ENCODE results near the gene MICAL3.

The MICAL3 gene

DNA sequence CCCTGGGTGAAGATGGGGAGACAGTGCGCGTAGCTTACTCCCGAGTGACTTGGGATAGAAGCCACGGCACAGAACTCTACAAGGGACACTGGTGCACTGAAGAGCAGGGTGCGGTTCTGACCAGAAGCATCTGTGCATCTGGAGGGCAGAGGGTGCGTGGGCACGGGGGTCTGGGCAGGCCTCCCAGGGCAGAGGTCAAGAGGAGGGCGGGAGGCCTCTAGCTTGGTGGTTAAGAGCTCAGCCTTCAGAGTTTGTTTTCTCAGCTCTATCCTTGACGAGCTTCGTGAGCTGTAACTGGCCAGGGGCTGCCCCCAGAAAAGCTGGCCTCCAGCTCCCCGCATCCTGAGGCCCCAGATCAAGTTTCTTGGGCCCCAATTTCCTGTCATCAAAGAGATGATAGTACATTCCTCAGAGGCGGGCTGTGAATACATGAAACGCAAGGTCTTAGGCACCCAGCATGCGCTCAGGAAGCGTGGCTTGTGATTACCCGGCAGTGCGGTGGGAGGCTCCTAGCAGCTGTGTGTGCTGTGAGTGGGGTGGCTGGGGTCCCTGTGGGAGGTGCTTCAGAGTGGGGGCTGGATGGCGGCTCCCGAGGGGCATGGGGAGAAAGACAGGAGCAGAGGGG lies 244.1 kb downstream of the MICAL3 start:
- Histone ChIP-seq H2AFZ (ENCODE audit: low read length) (no peak overlapping the region), H3K9me2 (ENCODE audit: low read depth, low read length) (no peaks in the 10 kb centered on the region), H3K9me3 (ENCODE audit: low read length) (no peaks in the 10 kb centered on the region), H3K79me2 (ENCODE audit: insufficient read depth, low read length) (no peaks in the 10 kb centered on the region), H3K4me2 (ENCODE audit: low read length) (peak overlapping the region; percentile 73; the same call in 1 of the 2 replicates), H3K27me3 (ENCODE audit: insufficient read depth, low read length) (no peaks in the 10 kb centered on the region), H3F3A (ENCODE audit: insufficient read depth, low read length) (peaks cover 3% of the 10 kb centered on the region; the same call in 1 of the 2 replicates), H4K20me1 (ENCODE audit: insufficient read depth, low read length) (no peaks in the 10 kb centered on the region), H3K27ac (ENCODE audit: low read depth, low read length, poor library complexity, severe bottlenecking) (peak overlapping the region; percentile 80), H3K9ac (ENCODE audit: low read length) (no peak overlapping the region; the same call in 1 of the 2 replicates), H3K36me3 (ENCODE audit: insufficient read depth, low read length) (no peaks in the 10 kb centered on the region), H3K4me3 (ENCODE audit: low read depth, low read length, poor library complexity, severe bottlenecking) (no peak overlapping the region), H3K4me1 (ENCODE audit: insufficient read depth, low read length, severe bottlenecking) (peaks cover 65% of the 10 kb centered on the region)
- no peak for TF ChIP-seq CTCF (IDR thresholded peaks at IDR 0.05; ENCODE audit: low read length)
- TF ChIP-seq EZH2 (IDR thresholded peaks at IDR 0.05; ENCODE audit: borderline replicate concordance, low read length) = no peak

- Histone ChIP-seq H3K27me3 (ENCODE audit: insufficient read depth, low read length) (no peaks in the 10 kb centered on the region), H4K20me1 (ENCODE audit: insufficient read depth, low read length) (no peaks in the 10 kb centered on the region), H3K36me3 (ENCODE audit: insufficient read depth, low read length) (no peaks in the 10 kb centered on the region), H3K4me2 (ENCODE audit: low read length) (peak overlapping the region; percentile 73), H2AFZ (ENCODE audit: low read length) (no peak overlapping the region), H3F3A (ENCODE audit: insufficient read depth, low read length) (peaks cover 3% of the 10 kb centered on the region; the same call in 1 of the 2 replicates), H3K79me2 (ENCODE audit: insufficient read depth, low read length) (no peaks in the 10 kb centered on the region), H3K9ac (ENCODE audit: low read length) (no peak overlapping the region; the same call in 1 of the 2 replicates), H3K9me3 (ENCODE audit: low read length) (no peaks in the 10 kb centered on the region), H3K4me3 (ENCODE audit: low read depth, low read length, poor library complexity, severe bottlenecking) (peak overlapping the region; percentile 75), H3K9me2 (ENCODE audit: low read depth, low read length) (no peaks in the 10 kb centered on the region), H3K4me1 (ENCODE audit: insufficient read depth, low read length, severe bottlenecking) (peaks cover 72% of the 10 kb centered on the region), H3K27ac (ENCODE audit: low read depth, low read length, poor library complexity, severe bottlenecking) (peak overlapping the region; percentile 80)
- TF ChIP-seq CTCF (IDR thresholded peaks at IDR 0.05; ENCODE audit: low read length) (no peak), EZH2 (IDR thresholded peaks at IDR 0.05; ENCODE audit: borderline replicate concordance, low read length) (no peak)
These were observed 244.9 kb downstream of the MICAL3 start for GRCh38 chr22:17779286-17780115.

DNA sequence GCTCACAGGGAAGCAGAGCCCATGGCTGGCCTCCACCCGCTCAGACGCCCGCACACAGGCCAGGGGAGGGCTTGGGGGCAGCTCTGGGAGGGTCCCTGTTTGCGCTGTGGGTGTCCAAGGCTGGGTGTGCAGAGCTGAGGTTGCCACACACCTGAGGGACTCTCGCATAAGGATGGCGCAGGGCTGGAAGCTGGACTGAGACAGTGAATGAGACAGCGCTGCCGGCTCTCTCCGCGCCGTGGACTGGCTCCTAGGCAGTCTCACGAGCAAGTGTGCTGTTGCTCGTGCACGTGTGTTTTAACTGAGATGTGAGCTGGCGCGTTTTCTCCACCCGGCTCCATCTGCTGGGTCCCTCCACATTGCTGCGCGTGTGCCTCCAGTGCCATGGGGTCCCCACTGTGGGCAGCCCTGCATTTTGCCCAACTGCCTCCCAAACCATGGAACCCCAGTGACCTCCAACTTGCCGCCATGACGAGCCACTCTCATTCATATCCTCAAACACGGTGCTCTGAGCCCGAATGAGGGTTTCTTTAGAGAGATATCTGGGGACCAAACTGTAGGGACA lies 245.9 kb downstream of the MICAL3 start:
- Histone ChIP-seq H3K27ac (ENCODE audit: low read depth, low read length, poor library complexity, severe bottlenecking) (peak overlapping the region; percentile 82), H3F3A (ENCODE audit: insufficient read depth, low read length) (peaks cover 3% of the 10 kb centered on the region; the same call in 1 of the 2 replicates), H3K9ac (ENCODE audit: low read length) (peak overlapping the region; percentile 91), H3K9me3 (ENCODE audit: low read length) (no peaks in the 10 kb centered on the region), H3K4me3 (ENCODE audit: low read depth, low read length, poor library complexity, severe bottlenecking) (peak overlapping the region; percentile 75), H2AFZ (ENCODE audit: low read length) (no peak overlapping the region), H4K20me1 (ENCODE audit: insufficient read depth, low read length) (no peaks in the 10 kb centered on the region), H3K27me3 (ENCODE audit: insufficient read depth, low read length) (no peaks in the 10 kb centered on the region), H3K9me2 (ENCODE audit: low read depth, low read length) (no peaks in the 10 kb centered on the region), H3K36me3 (ENCODE audit: insufficient read depth, low read length) (no peaks in the 10 kb centered on the region), H3K4me2 (ENCODE audit: low read length) (peak overlapping the region; percentile 73), H3K4me1 (ENCODE audit: insufficient read depth, low read length, severe bottlenecking) (peaks cover 73% of the 10 kb centered on the region), H3K79me2 (ENCODE audit: insufficient read depth, low read length) (no peaks in the 10 kb centered on the region)
- TF ChIP-seq CTCF (IDR thresholded peaks at IDR 0.05; ENCODE audit: low read length) (no peak), EZH2 (IDR thresholded peaks at IDR 0.05; ENCODE audit: borderline replicate concordance, low read length) (no peak)
